ENCODE results near the gene TANGO6. TPM values are rescaled to one million over a fixed set of nuclear protein-coding genes. Genes with fewer than 3 reads are reported as not detected.

Gene TANGO6
- total RNA-seq, 1 donor from 2014 or later: 12.8 TPM

GRCh38 chr16:69035375-69035774 lies 192.0 kb downstream of the TANGO6 start:
- Histone ChIP-seq H3K27me3 (no peaks in the 10 kb centered on the region), H3F3A (ENCODE audit: low read depth) (no peaks in the 10 kb centered on the region), H3K9ac (no peak overlapping the region), H3K4me2 (no peak overlapping the region), H3K27ac (no peak overlapping the region), H3K9me3 (ENCODE audit: low read depth) (no peaks in the 10 kb centered on the region), H4K20me1 (ENCODE audit: low read depth) (no peaks in the 10 kb centered on the region), H3K36me3 (no peaks in the 10 kb centered on the region), H3K4me3 (no peak overlapping the region), H3K4me1 (no peaks in the 10 kb centered on the region), H2AFZ (replicated peaks) (no peak overlapping the region), H3K79me2 (ENCODE audit: low read depth) (no peaks in the 10 kb centered on the region)
- Mint-ChIP-seq H3K4me3 (no peak overlapping the region), H3K36me3 (peaks cover 1% of the 10 kb centered on the region), H3K4me1 (no peaks in the 10 kb centered on the region), H3K27ac (no peak overlapping the region), H3K9me3 (peaks cover 2% of the 10 kb centered on the region), H3K27me3 (ENCODE audit: insufficient read depth, low read depth) (peaks cover 2% of the 10 kb centered on the region)
- no peak for DNase-seq (ENCODE audit: low spot score)
- TF ChIP-seq EZH2phosphoT487 (IDR thresholded peaks at IDR 0.05): no peak
- TF ChIP-seq EZH2 (IDR thresholded peaks at IDR 0.05): no peak
- no peak for TF ChIP-seq CTCF (IDR thresholded peaks at IDR 0.05)

GRCh38 chr16:69036399-69037091 lies 193.2 kb downstream of the TANGO6 start:
- no peaks in the 10 kb centered on the region for H4K20me1 ChIP-seq (ENCODE audit: low read depth)
- TF ChIP-seq EZH2phosphoT487 (IDR thresholded peaks at IDR 0.05): no peak
- TF ChIP-seq CTCF (IDR thresholded peaks at IDR 0.05): no peak
- no peak for TF ChIP-seq EZH2 (IDR thresholded peaks at IDR 0.05)
- H3K4me1 ChIP-seq: no peaks in the 10 kb centered on the region
- H3K4me3 ChIP-seq: no peak overlapping the region
- no peak overlapping the region for H3K27ac ChIP-seq
- H3K9me3 ChIP-seq (ENCODE audit: low read depth): no peaks in the 10 kb centered on the region
- H3K79me2 ChIP-seq (ENCODE audit: low read depth): no peaks in the 10 kb centered on the region
- no peaks in the 10 kb centered on the region for H3K36me3 ChIP-seq
- no peaks in the 10 kb centered on the region for H3F3A ChIP-seq (ENCODE audit: low read depth)
- H3K27me3 ChIP-seq: no peaks in the 10 kb centered on the region
- peaks cover 2% of the 10 kb centered on the region for H3K27me3 Mint-ChIP-seq (ENCODE audit: insufficient read depth, low read depth)
- H3K9ac ChIP-seq: no peak overlapping the region
- no peak overlapping the region for H3K4me3 Mint-ChIP-seq
- H3K4me1 Mint-ChIP-seq: no peaks in the 10 kb centered on the region
- peaks cover 2% of the 10 kb centered on the region for H3K9me3 Mint-ChIP-seq
- no peak overlapping the region for H3K27ac Mint-ChIP-seq
- H2AFZ ChIP-seq (replicated peaks): no peak overlapping the region
- H3K36me3 Mint-ChIP-seq: peaks cover 6% of the 10 kb centered on the region
- no peak overlapping the region for H3K4me2 ChIP-seq
- DNase-seq (ENCODE audit: low spot score): no peak

GRCh38 chr16:69037373-69038160 lies 194.2 kb downstream of the TANGO6 start:
- Mint-ChIP-seq H3K4me3 (no peak overlapping the region), H3K36me3 (peaks cover 12% of the 10 kb centered on the region), H3K27ac (no peak overlapping the region), H3K4me1 (no peaks in the 10 kb centered on the region), H3K9me3 (no peaks in the 10 kb centered on the region), H3K27me3 (ENCODE audit: insufficient read depth, low read depth) (peaks cover 2% of the 10 kb centered on the region)
- no peak overlapping the region for H2AFZ ChIP-seq (replicated peaks)
- no peak overlapping the region for H3K27ac ChIP-seq
- no peaks in the 10 kb centered on the region for H3K36me3 ChIP-seq
- no peaks in the 10 kb centered on the region for H4K20me1 ChIP-seq (ENCODE audit: low read depth)
- H3K4me1 ChIP-seq: no peaks in the 10 kb centered on the region
- H3K4me2 ChIP-seq: no peak overlapping the region
- H3K27me3 ChIP-seq: no peaks in the 10 kb centered on the region
- no peak for TF ChIP-seq EZH2 (IDR thresholded peaks at IDR 0.05)
- TF ChIP-seq CTCF (IDR thresholded peaks at IDR 0.05): no peak
- no peak for TF ChIP-seq EZH2phosphoT487 (IDR thresholded peaks at IDR 0.05)
- no peaks in the 10 kb centered on the region for H3K79me2 ChIP-seq (ENCODE audit: low read depth)
- H3K4me3 ChIP-seq: no peak overlapping the region
- no peak for DNase-seq (ENCODE audit: low spot score)
- H3F3A ChIP-seq (ENCODE audit: low read depth): no peaks in the 10 kb centered on the region
- no peak overlapping the region for H3K9ac ChIP-seq
- H3K9me3 ChIP-seq (ENCODE audit: low read depth): no peaks in the 10 kb centered on the region
